NCI-H146 treated with DMSO at 0.1 percent for 48 hours (cell line): Measurements from ENCODE around the gene RBMS3.
"Not testable (repeated sequence)": the region's sequence is repeated elsewhere in the genome, so short reads cannot be mapped to it uniquely, and the experiment has no call there.

Experiments
- DNase-seq: peaks from one replicate; lab custom pipeline; 2025; ENCODE audit not compliant: unreplicated experiment; lab: John Stamatoyannopoulos, UW

Gene RBMS3

GRCh38 chr3:30044515-30044914 is 763.6 kb downstream of the RBMS3 start:
- DNase-seq: no peak

GRCh38 chr3:30048431-30048830 is 767.6 kb downstream of the RBMS3 start:
- DNase-seq: no peak

GRCh38 chr3:30050116-30050515 is 769.2 kb downstream of the RBMS3 start:
- DNase-seq: not testable (repeated sequence)

- DNase-seq: no peak
Observed at GRCh38 chr3:30059240-30059639, 778.4 kb downstream of the RBMS3 start.
